Upper lobe of left lung (tissue), 4 donors: Measurements from ENCODE around the gene RASGRF2.

Experiments used
- CTCF ChIP-seq, 6 experiments: fragments of 450-650 bp in 4 of 6; fragments of 200-600 bp in 2 of 6; sonication (generic) in 2 of 6; IDR thresholded peaks; one replicate each; pipeline ENCODE4 v1.5.1; 2016 to 2019; ENCODE audit warnings: antibody characterized with exemption in 6 of 6
- EP300 ChIP-seq, 4 donors: sonication (generic); formaldehyde crosslinking; IDR thresholded peaks; one replicate each; pipeline ENCODE4 v1.5.1; 2017; ENCODE audit warnings: antibody characterized with exemption in 4 of 4, control low read depth in 2 of 4
- POLR2A ChIP-seq, 4 donors: fragments of 450-650 bp; IDR thresholded peaks; one replicate each; pipeline ENCODE4 v1.5.1; 2016 to 2017; ENCODE audit warnings: antibody characterized with exemption in 4 of 4, mild to moderate bottlenecking in 2 of 4
- POLR2AphosphoS5 ChIP-seq, 2 donors: sonication (generic); formaldehyde crosslinking; IDR thresholded peaks; one replicate each; pipeline ENCODE4 v1.5.1; 2017; ENCODE audit warnings: antibody characterized with exemption in 2 of 2

GRCh38 chr5:81188962-81189361, 228.8 kb downstream of the RASGRF2 start:
- no peak for TF ChIP-seq CTCF (IDR thresholded peaks at IDR 0.05)
- TF ChIP-seq EP300 (IDR thresholded peaks at IDR 0.05): no peak
- TF ChIP-seq POLR2AphosphoS5 (IDR thresholded peaks at IDR 0.05): no peak
- no peak for TF ChIP-seq POLR2A (IDR thresholded peaks at IDR 0.05)
